ENCODE measurements around the gene EXOC4.

Gene EXOC4

GRCh38 chr7:133408212-133408611 is 155.3 kb downstream of the EXOC4 start:
- 100% methylated on average over 2 of the region's 2 CpGs; no CpG with 5 or more reads in 1 of the 2 donors for WGBS, 2 donors (ENCODE audit: extremely low coverage in 2 of 2, insufficient read length in 2 of 2, insufficient replicate concordance in 1 of 2)

DNA sequence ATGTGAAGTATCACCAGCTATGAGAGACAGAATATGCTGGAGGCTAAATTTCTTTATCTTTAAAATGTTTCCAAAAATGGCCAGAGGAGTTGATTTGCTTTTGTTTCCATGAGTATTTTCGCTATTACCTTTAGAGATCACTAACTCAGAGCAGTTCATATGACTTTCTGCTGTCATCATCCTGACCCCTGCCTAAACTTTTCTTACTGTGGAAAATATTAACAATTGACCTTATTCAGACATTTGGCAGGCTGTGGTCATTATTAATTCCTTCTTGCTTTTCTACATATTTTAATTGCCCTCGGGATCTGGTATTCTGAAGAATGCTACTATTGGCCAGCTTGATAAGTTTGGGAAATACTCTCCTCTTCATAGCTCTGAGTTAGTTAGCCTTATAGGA is 156.5 kb downstream of the EXOC4 start:
- Histone ChIP-seq H3K4me3 (ENCODE audit: low read length in 2 of 2) (no peak overlapping the region), H3K79me1 (ENCODE audit: low read depth, low read length) (peaks cover 2% of the 10 kb centered on the region), H3K23ac (ENCODE audit: low read depth, low read length, poor library complexity) (no peak overlapping the region), H3K14ac (ENCODE audit: low read length) (no peak overlapping the region), H3K27ac (replicated peaks; ENCODE audit: low read length) (no peak overlapping the region), H3K18ac (ENCODE audit: low read length) (no peak overlapping the region), H3K4ac (ENCODE audit: low read length) (no peak overlapping the region), H3K9me3 (replicated peaks in 1 of 2; ENCODE audit: control insufficient read depth in 2 of 2, insufficient read depth in 1 of 2, low read depth in 1 of 2, low read length in 2 of 2) (peaks cover 0 to 2% of the 10 kb centered on the region in 2 donors), H3K27me3 (ENCODE audit: control insufficient read depth in 3 of 3, insufficient read depth in 3 of 3, low read depth in 1 of 3, low read length in 3 of 3) (no peaks in the 10 kb centered on the region), H2AK5ac (ENCODE audit: low read depth, low read length) (no peak overlapping the region), H3K4me2 (ENCODE audit: insufficient read depth, low read length, poor library complexity, severe bottlenecking) (no peak overlapping the region), H3K9ac (ENCODE audit: low read depth, low read length, poor library complexity) (no peak overlapping the region), H4K8ac (ENCODE audit: low read depth, low read length) (no peak overlapping the region), H2BK120ac (ENCODE audit: low read depth, low read length) (no peak overlapping the region), H4K91ac (ENCODE audit: low read depth, low read length, poor library complexity) (no peak overlapping the region), H3K4me1 (ENCODE audit: control insufficient read depth in 2 of 2, insufficient read depth in 1 of 2, low read depth in 1 of 2, low read length in 2 of 2) (no peaks in the 10 kb centered on the region), H2BK12ac (ENCODE audit: low read length) (no peak overlapping the region), H3K36me3 (replicated peaks in 1 of 2; ENCODE audit: control insufficient read depth in 2 of 2, insufficient read depth in 2 of 2, low read length in 2 of 2) (no peaks in the 10 kb centered on the region), H2AFZ (ENCODE audit: low read length) (no peak overlapping the region), H2BK15ac (ENCODE audit: low read length) (no peak overlapping the region), H2BK5ac (ENCODE audit: low read length) (no peak overlapping the region)
- no CpG with 5 or more reads among the region's 2 CpGs for WGBS, 2 donors (ENCODE audit: extremely low coverage in 2 of 2, insufficient read length in 2 of 2, insufficient replicate concordance in 1 of 2)
- DNase-seq (ENCODE audit: low spot score) = no peak

More at GRCh38 chr7:133408212-133408611, 155.3 kb downstream of the EXOC4 start:
- Histone ChIP-seq H2AK5ac (ENCODE audit: low read depth, low read length) (no peak overlapping the region), H3K14ac (ENCODE audit: low read length) (no peak overlapping the region), H2AFZ (ENCODE audit: low read length) (no peak overlapping the region), H2BK5ac (ENCODE audit: low read length) (no peak overlapping the region), H2BK12ac (ENCODE audit: low read length) (no peak overlapping the region), H3K27ac (replicated peaks; ENCODE audit: low read length) (no peak overlapping the region), H3K23ac (ENCODE audit: low read depth, low read length, poor library complexity) (no peak overlapping the region), H3K9ac (ENCODE audit: low read depth, low read length, poor library complexity) (no peak overlapping the region), H3K4ac (ENCODE audit: low read length) (no peak overlapping the region), H3K27me3 (ENCODE audit: control insufficient read depth in 3 of 3, insufficient read depth in 3 of 3, low read depth in 1 of 3, low read length in 3 of 3) (no peaks in the 10 kb centered on the region), H3K18ac (ENCODE audit: low read length) (no peak overlapping the region), H2BK120ac (ENCODE audit: low read depth, low read length) (no peak overlapping the region), H3K36me3 (replicated peaks in 1 of 2; ENCODE audit: control insufficient read depth in 2 of 2, insufficient read depth in 2 of 2, low read length in 2 of 2) (no peaks in the 10 kb centered on the region), H4K91ac (ENCODE audit: low read depth, low read length, poor library complexity) (no peak overlapping the region), H2BK15ac (ENCODE audit: low read length) (no peak overlapping the region), H3K9me3 (replicated peaks in 1 of 2; ENCODE audit: control insufficient read depth in 2 of 2, insufficient read depth in 1 of 2, low read depth in 1 of 2, low read length in 2 of 2) (peaks cover 0 to 2% of the 10 kb centered on the region in 2 donors), H3K79me1 (ENCODE audit: low read depth, low read length) (peaks cover 2% of the 10 kb centered on the region), H3K4me2 (ENCODE audit: insufficient read depth, low read length, poor library complexity, severe bottlenecking) (no peak overlapping the region), H4K8ac (ENCODE audit: low read depth, low read length) (no peak overlapping the region), H3K4me3 (ENCODE audit: low read length in 2 of 2) (no peak overlapping the region), H3K4me1 (ENCODE audit: control insufficient read depth in 2 of 2, insufficient read depth in 1 of 2, low read depth in 1 of 2, low read length in 2 of 2) (no peaks in the 10 kb centered on the region)
- DNase-seq (ENCODE audit: low spot score) = no peak

GRCh38 chr7:133409966-133410365 is 157.1 kb downstream of the EXOC4 start:
- peaks cover 2% of the 10 kb centered on the region for H3K79me1 ChIP-seq (ENCODE audit: low read depth, low read length)
- H3K36me3 ChIP-seq (replicated peaks in 1 of 2; ENCODE audit: control insufficient read depth in 2 of 2, insufficient read depth in 2 of 2, low read length in 2 of 2) = no peaks in the 10 kb centered on the region
- no peak overlapping the region for H3K18ac ChIP-seq (ENCODE audit: low read length)
- H3K27ac ChIP-seq (replicated peaks; ENCODE audit: low read length) = no peak overlapping the region
- H2BK5ac ChIP-seq (ENCODE audit: low read length) = no peak overlapping the region
- no peak overlapping the region for H2BK120ac ChIP-seq (ENCODE audit: low read depth, low read length)
- no peak overlapping the region for H3K9ac ChIP-seq (ENCODE audit: low read depth, low read length, poor library complexity)
- H3K14ac ChIP-seq (ENCODE audit: low read length) = no peak overlapping the region
- no CpG with 5 or more reads among the region's 1 CpG for WGBS, 2 donors (ENCODE audit: extremely low coverage in 2 of 2, insufficient read length in 2 of 2, insufficient replicate concordance in 1 of 2)
- H2BK15ac ChIP-seq (ENCODE audit: low read length) = no peak overlapping the region
- peaks cover 0 to 2% of the 10 kb centered on the region in 2 donors for H3K9me3 ChIP-seq (replicated peaks in 1 of 2; ENCODE audit: control insufficient read depth in 2 of 2, insufficient read depth in 1 of 2, low read depth in 1 of 2, low read length in 2 of 2)
- H3K4me3 ChIP-seq (ENCODE audit: low read length in 2 of 2) = no peak overlapping the region
- H4K8ac ChIP-seq (ENCODE audit: low read depth, low read length) = no peak overlapping the region
- H2AFZ ChIP-seq (ENCODE audit: low read length) = no peak overlapping the region
- no peak overlapping the region for H4K91ac ChIP-seq (ENCODE audit: low read depth, low read length, poor library complexity)
- H2BK12ac ChIP-seq (ENCODE audit: low read length) = no peak overlapping the region
- H3K23ac ChIP-seq (ENCODE audit: low read depth, low read length, poor library complexity) = no peak overlapping the region
- no peaks in the 10 kb centered on the region for H3K4me1 ChIP-seq (ENCODE audit: control insufficient read depth in 2 of 2, insufficient read depth in 1 of 2, low read depth in 1 of 2, low read length in 2 of 2)
- H3K27me3 ChIP-seq (ENCODE audit: control insufficient read depth in 3 of 3, insufficient read depth in 3 of 3, low read depth in 1 of 3, low read length in 3 of 3) = no peaks in the 10 kb centered on the region
- no peak for DNase-seq (ENCODE audit: low spot score)
- H3K4me2 ChIP-seq (ENCODE audit: insufficient read depth, low read length, poor library complexity, severe bottlenecking) = no peak overlapping the region
- H3K4ac ChIP-seq (ENCODE audit: low read length) = no peak overlapping the region
- no peak overlapping the region for H2AK5ac ChIP-seq (ENCODE audit: low read depth, low read length)

DNA sequence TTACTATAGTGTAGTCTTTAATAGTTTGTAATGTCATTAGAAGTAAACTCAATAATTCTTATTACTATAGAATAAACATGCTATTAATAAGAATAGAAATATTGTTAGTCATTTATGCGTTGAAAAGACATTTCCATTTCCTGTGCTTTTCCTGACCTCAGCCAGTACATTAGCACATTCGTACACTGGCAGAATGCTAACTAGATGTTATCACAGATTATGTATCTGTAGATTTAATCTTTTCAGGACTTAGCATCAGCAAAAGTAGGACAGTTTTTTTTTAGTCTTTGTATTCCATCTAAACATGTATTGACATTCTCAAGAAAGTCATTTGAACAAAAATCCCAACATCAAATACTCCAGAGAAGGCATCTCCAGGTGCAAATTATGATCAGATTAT is 158.5 kb downstream of the EXOC4 start:
- Histone ChIP-seq H3K4me1 (ENCODE audit: control insufficient read depth in 2 of 2, insufficient read depth in 1 of 2, low read depth in 1 of 2, low read length in 2 of 2) (no peaks in the 10 kb centered on the region), H2BK5ac (ENCODE audit: low read length) (no peak overlapping the region)

More for the DNA sequence above, 158.5 kb downstream of the EXOC4 start:
- H3K4me3 ChIP-seq (ENCODE audit: low read length in 2 of 2) = no peak overlapping the region
- H3K27me3 ChIP-seq (ENCODE audit: control insufficient read depth in 3 of 3, insufficient read depth in 3 of 3, low read depth in 1 of 3, low read length in 3 of 3) = no peaks in the 10 kb centered on the region
- H3K36me3 ChIP-seq (replicated peaks in 1 of 2; ENCODE audit: control insufficient read depth in 2 of 2, insufficient read depth in 2 of 2, low read length in 2 of 2) = no peaks in the 10 kb centered on the region
- no peak overlapping the region for H3K23ac ChIP-seq (ENCODE audit: low read depth, low read length, poor library complexity)
- H3K4me2 ChIP-seq (ENCODE audit: insufficient read depth, low read length, poor library complexity, severe bottlenecking) = no peak overlapping the region
- DNase-seq (ENCODE audit: low spot score) = no peak
- H2BK15ac ChIP-seq (ENCODE audit: low read length) = no peak overlapping the region
- H3K18ac ChIP-seq (ENCODE audit: low read length) = no peak overlapping the region
- peaks cover 0 to 2% of the 10 kb centered on the region in 2 donors for H3K9me3 ChIP-seq (replicated peaks in 1 of 2; ENCODE audit: control insufficient read depth in 2 of 2, insufficient read depth in 1 of 2, low read depth in 1 of 2, low read length in 2 of 2)
- no peak overlapping the region for H2AFZ ChIP-seq (ENCODE audit: low read length)
- H3K27ac ChIP-seq (replicated peaks; ENCODE audit: low read length) = no peak overlapping the region
- H2AK5ac ChIP-seq (ENCODE audit: low read depth, low read length) = no peak overlapping the region
- no peak overlapping the region for H2BK12ac ChIP-seq (ENCODE audit: low read length)
- no peak overlapping the region for H3K9ac ChIP-seq (ENCODE audit: low read depth, low read length, poor library complexity)
- no CpG with 5 or more reads among the region's 2 CpGs for WGBS, 2 donors (ENCODE audit: extremely low coverage in 2 of 2, insufficient read length in 2 of 2, insufficient replicate concordance in 1 of 2)
- no peak overlapping the region for H4K91ac ChIP-seq (ENCODE audit: low read depth, low read length, poor library complexity)
- H3K14ac ChIP-seq (ENCODE audit: low read length) = no peak overlapping the region
- no peak overlapping the region for H2BK120ac ChIP-seq (ENCODE audit: low read depth, low read length)
- H3K4ac ChIP-seq (ENCODE audit: low read length) = no peak overlapping the region
- peaks cover 2% of the 10 kb centered on the region for H3K79me1 ChIP-seq (ENCODE audit: low read depth, low read length)
- H4K8ac ChIP-seq (ENCODE audit: low read depth, low read length) = no peak overlapping the region
